K562 (cell line): ENCODE measurements around the gene PRPF38A. TPM values are rescaled to one million over a fixed set of nuclear protein-coding genes. Genes with fewer than 3 reads are reported as not detected.

Experiments used
- CBX8 ChIP-seq: fragments of 200-600 bp; sonication (generic); IDR thresholded peaks from 2 replicates; pipeline ENCODE4 v1.6.1; 2012; ENCODE audit warnings: borderline replicate concordance, mixed run types, low read depth, mild to moderate bottlenecking, moderate library complexity, mixed read lengths, low read length, control low read depth, inconsistent platforms; ENCODE audit not compliant: poor library complexity, severe bottlenecking; ENCODE audit errors: extremely low read depth
- CEBPG ChIP-seq, 3 experiments: fragments of 200-800 bp in 1 of 3; sonication (Bioruptor generic) in 1 of 3; sonication (generic) in 1 of 3; formaldehyde crosslinking in 1 of 3; IDR thresholded peaks in 2 of 3; conservative IDR thresholded peaks in 1 of 3; 2 replicates each; pipeline versions ENCODE4 v1.6.1 to v1.8.0; 2016 to 2022; ENCODE audit warnings: missing compliant biosample characterization in 2 of 3, missing genetic modification characterization in 2 of 3, mild to moderate bottlenecking in 1 of 3, missing genetic modification reagents in 1 of 3
- COPS2 ChIP-seq: fragments of 450-650 bp; conservative IDR thresholded peaks from 2 replicates; pipeline ENCODE4 v1.6.1; 2016; ENCODE audit warnings: mild to moderate bottlenecking, moderate library complexity
- ETV1 ChIP-seq: fragments of 450-650 bp; conservative IDR thresholded peaks from 2 replicates; pipeline ENCODE4 v1.6.1; 2016; ENCODE audit warnings: missing genetic modification characterization, control low read depth, low read depth, missing compliant biosample characterization
- ETV5 ChIP-seq: sonication (generic); formaldehyde crosslinking; IDR thresholded peaks from 2 replicates; pipeline ENCODE4 v1.4.0; 2020; ENCODE audit warnings: low read depth, mild to moderate bottlenecking, missing genetic modification reagents
- FOSL1 ChIP-seq: fragments of 200-800 bp; sonication (Bioruptor generic); conservative IDR thresholded peaks from 2 replicates; pipeline ENCODE4 v1.6.1; 2016; ENCODE audit warnings: missing genetic modification characterization, missing compliant biosample characterization
- GABPB1 ChIP-seq: sonication (generic); formaldehyde crosslinking; IDR thresholded peaks from 2 replicates; pipeline ENCODE4 v1.8.0; 2022; ENCODE audit warnings: mild to moderate bottlenecking, missing genetic modification reagents
- KLF10 ChIP-seq: fragments of 250-450 bp; sonication (Bioruptor Pico); IDR thresholded peaks from 2 replicates; pipeline ENCODE4 v1.6.1; 2021; ENCODE audit warnings: matching md5 sums
- KLF16 ChIP-seq: IDR thresholded peaks from 2 replicates; pipeline ENCODE4 v1.6.1; 2016; ENCODE audit warnings: antibody characterized with exemption
- NELFE ChIP-seq: IDR thresholded peaks from 2 replicates; pipeline ENCODE4 v1.6.1; 2011; ENCODE audit warnings: mild to moderate bottlenecking; ENCODE audit not compliant: insufficient read depth, insufficient read length
- PHF21A ChIP-seq: fragments of 450-650 bp; IDR thresholded peaks from 2 replicates; pipeline ENCODE4 v1.6.1; 2017; ENCODE audit warnings: low read depth, borderline replicate concordance
- POLR2G ChIP-seq: fragments of 200-400 bp; formaldehyde crosslinking; IDR thresholded peaks from 2 replicates; pipeline ENCODE4 v1.6.1; 2017; ENCODE audit warnings: low read depth, mild to moderate bottlenecking, antibody characterized with exemption, low read length, moderate library complexity
- RBM39 ChIP-seq: fragments of 200-400 bp; formaldehyde crosslinking; optimal IDR thresholded peaks from 2 replicates; pipeline ENCODE3; 2018; ENCODE audit warnings: low read depth, low read length
- RCOR1 ChIP-seq, 2 experiments: IDR thresholded peaks; 2 replicates each; pipeline ENCODE4 v1.6.1; 2012; ENCODE audit warnings: low read depth in 2 of 2, low read length in 2 of 2, borderline replicate concordance in 1 of 2, improper control_type of control experiment in 1 of 2
- ZNF347 ChIP-seq: fragments of 450-650 bp; formaldehyde crosslinking; IDR thresholded peaks from 2 replicates; pipeline ENCODE4 v1.4.0; 2020; ENCODE audit warnings: low read depth, mild to moderate bottlenecking, moderate library complexity
- ZNF561 ChIP-seq: fragments of 450-650 bp; formaldehyde crosslinking; conservative IDR thresholded peaks from 2 replicates; pipeline ENCODE4 v1.4.0; 2020; ENCODE audit warnings: mild to moderate bottlenecking, moderate library complexity
- ZNF583 ChIP-seq: fragments of 250-450 bp; sonication (Bioruptor Pico); IDR thresholded peaks from 2 replicates; pipeline ENCODE4 v1.4.0; 2020
- ZNF668 ChIP-seq: fragments of 250-450 bp; sonication (Bioruptor Pico); IDR thresholded peaks from 2 replicates; pipeline ENCODE4 v1.8.0; 2022; ENCODE audit warnings: mild to moderate bottlenecking, inconsistent platforms
- ZNF79 ChIP-seq: fragments of 250-450 bp; sonication (Bioruptor Pico); IDR thresholded peaks from 2 replicates; pipeline ENCODE4 v1.4.0; 2020; ENCODE audit warnings: low read depth, mild to moderate bottlenecking, moderate library complexity
- ZSCAN29 ChIP-seq: fragments of 450-650 bp; IDR thresholded peaks from 2 replicates; pipeline ENCODE4 v1.6.1; 2017
- polyA plus RNA-seq, 8 experiments: library from polyadenylated mRNA; depleted of rRNA in 4 of 8; stranded (reverse) in 5 of 8; unstranded in 3 of 8; fragments of >200 nt; fragmentation: Nextera tagmentation in 2 of 8; fragmentation: Illumina TruSeq in 1 of 8; extraction: Ambion mirVana in 2 of 8; extraction: Trizol in 1 of 8; gene quantifications; 2 replicates each; pipeline versions ENCODE4 v1.2.1 to v1.2.3, GENCODE V29; 2011 to 2014; ENCODE audit warnings: inconsistent platforms in 1 of 8, missing spikeins in 1 of 8
- total RNA-seq, 7 experiments: library from RNA; depleted of rRNA in 6 of 7; stranded (reverse); fragments of >200 nt in 6 of 7; fragmentation: Illumina TruSeq in 2 of 7; extraction: Trizol in 2 of 7; gene quantifications; 2 replicates each; pipeline versions ENCODE4 v1.2.1 to v1.2.3, GENCODE V29; 2011 to 2021; ENCODE audit warnings: low replicate concordance in 1 of 7
- TF ChIP-seq, protein P1 (sequence below): fragments of 450-650 bp; IDR thresholded peaks from 2 replicates; pipeline ENCODE4 v1.6.1; 2016; ENCODE audit warnings: low read depth, mild to moderate bottlenecking, moderate library complexity
- TF ChIP-seq, protein P2 (sequence below): fragments of 150-350 bp; IDR thresholded peaks from 2 replicates; pipeline ENCODE4 v1.6.1; 2014; ENCODE audit warnings: low read depth, mild to moderate bottlenecking, low read length, borderline replicate concordance
- TF ChIP-seq, protein P3 (sequence below): conservative IDR thresholded peaks from 2 replicates; pipeline ENCODE4 v1.6.1; 2011; ENCODE audit warnings: low read depth, mild to moderate bottlenecking, low read length; ENCODE audit not compliant: control insufficient read depth

PRPF38A gene
- total and polyA plus RNA-seq, 9 of the 15 experiments (the other 6 are each of a cell fraction or from before 2014, with no cell fraction given) = 53.6 to 198 (median 89.2) TPM

DNA sequence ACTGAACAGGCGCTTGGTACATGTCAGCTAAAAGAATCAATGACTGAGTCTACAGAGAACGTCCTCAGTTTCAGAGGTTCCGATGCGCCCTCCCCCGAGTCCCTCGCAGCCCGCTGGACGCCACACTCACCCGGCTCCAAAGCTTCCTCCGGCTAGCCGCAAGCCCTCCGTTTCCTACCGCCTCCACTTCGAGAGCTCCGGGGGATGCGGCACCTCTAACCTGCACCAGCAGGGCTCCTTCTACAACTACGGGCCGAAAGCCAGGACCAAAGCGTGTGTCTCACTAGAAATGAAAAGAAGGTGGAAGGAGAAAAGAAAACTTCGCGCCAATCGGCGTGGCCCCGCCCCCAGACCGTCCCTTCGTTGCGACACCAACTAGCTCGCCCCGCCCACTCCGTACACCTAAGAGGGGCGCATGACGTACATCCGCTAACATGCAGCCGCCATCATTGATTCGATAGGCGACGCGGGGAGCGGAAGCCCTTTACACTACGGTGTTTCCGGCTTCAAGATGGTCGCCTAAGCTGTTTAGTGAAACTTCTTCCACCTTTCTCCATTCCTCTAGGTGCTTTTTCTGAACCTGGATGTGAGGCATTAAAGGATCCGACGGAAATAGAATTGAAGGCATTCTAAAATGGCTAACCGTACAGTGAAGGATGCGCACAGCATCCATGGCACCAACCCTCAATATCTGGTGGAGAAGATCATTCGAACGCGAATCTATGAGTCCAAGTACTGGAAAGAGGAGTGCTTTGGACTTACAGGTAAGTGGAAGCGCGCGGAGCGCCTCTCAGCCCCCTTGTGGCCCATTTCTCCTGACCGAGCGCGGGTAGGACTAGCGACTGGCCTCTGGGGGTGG, at the start of gene PRPF38A, which contains the start of gene ORC1 (continued):
- TF ChIP-seq CEBPG (CRISPR knock-in tag; IDR thresholded peaks at IDR 0.05) (peak; percentile 98), CEBPG (tag; conservative IDR thresholded peaks at IDR 0.05 in 1 of 2, IDR thresholded peaks at IDR 0.05 in 1 of 2) (peak; percentile 95 to 97), RBM39 (no peak), ETV5 (CRISPR knock-in tag) (peak; percentile 89), RCOR1 (IDR thresholded peaks at IDR 0.05; ENCODE audit: borderline replicate concordance in 1 of 2, low read depth in 2 of 2, low read length in 2 of 2) (0 out of 4 replicates have a peak, but pooled peaks have one; percentile 0 to 6), FOSL1 (tag) (peak; percentile 29; the same call in 1 of the 2 replicates), ZNF347 (CRISPR knock-in tag) (no peak), PHF21A (no peak), NELFE (no peak), KLF16 (no peak), CBX8 (no peak), KLF10 (no peak), COPS2 (no peak), POLR2G (peak; percentile 88), ZNF668 (CRISPR knock-in tag) (no peak), ZNF583 (CRISPR knock-in tag) (no peak), GABPB1 (CRISPR knock-in tag) (peak; percentile 97), ZNF79 (no peak), ETV1 (tag) (peak; percentile 96), ZSCAN29 (no peak), ZNF561 (CRISPR knock-in tag) (0 out of 2 replicates have a peak, but pooled peaks have one; percentile 16)
- TF ChIP-seq, protein P1, sequence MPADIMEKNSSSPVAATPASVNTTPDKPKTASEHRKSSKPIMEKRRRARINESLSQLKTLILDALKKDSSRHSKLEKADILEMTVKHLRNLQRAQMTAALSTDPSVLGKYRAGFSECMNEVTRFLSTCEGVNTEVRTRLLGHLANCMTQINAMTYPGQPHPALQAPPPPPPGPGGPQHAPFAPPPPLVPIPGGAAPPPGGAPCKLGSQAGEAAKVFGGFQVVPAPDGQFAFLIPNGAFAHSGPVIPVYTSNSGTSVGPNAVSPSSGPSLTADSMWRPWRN = no peak
- TF ChIP-seq, protein P2, sequence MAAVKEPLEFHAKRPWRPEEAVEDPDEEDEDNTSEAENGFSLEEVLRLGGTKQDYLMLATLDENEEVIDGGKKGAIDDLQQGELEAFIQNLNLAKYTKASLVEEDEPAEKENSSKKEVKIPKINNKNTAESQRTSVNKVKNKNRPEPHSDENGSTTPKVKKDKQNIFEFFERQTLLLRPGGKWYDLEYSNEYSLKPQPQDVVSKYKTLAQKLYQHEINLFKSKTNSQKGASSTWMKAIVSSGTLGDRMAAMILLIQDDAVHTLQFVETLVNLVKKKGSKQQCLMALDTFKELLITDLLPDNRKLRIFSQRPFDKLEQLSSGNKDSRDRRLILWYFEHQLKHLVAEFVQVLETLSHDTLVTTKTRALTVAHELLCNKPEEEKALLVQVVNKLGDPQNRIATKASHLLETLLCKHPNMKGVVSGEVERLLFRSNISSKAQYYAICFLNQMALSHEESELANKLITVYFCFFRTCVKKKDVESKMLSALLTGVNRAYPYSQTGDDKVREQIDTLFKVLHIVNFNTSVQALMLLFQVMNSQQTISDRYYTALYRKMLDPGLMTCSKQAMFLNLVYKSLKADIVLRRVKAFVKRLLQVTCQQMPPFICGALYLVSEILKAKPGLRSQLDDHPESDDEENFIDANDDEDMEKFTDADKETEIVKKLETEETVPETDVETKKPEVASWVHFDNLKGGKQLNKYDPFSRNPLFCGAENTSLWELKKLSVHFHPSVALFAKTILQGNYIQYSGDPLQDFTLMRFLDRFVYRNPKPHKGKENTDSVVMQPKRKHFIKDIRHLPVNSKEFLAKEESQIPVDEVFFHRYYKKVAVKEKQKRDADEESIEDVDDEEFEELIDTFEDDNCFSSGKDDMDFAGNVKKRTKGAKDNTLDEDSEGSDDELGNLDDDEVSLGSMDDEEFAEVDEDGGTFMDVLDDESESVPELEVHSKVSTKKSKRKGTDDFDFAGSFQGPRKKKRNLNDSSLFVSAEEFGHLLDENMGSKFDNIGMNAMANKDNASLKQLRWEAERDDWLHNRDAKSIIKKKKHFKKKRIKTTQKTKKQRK = no peak
- TF ChIP-seq, protein P3, sequence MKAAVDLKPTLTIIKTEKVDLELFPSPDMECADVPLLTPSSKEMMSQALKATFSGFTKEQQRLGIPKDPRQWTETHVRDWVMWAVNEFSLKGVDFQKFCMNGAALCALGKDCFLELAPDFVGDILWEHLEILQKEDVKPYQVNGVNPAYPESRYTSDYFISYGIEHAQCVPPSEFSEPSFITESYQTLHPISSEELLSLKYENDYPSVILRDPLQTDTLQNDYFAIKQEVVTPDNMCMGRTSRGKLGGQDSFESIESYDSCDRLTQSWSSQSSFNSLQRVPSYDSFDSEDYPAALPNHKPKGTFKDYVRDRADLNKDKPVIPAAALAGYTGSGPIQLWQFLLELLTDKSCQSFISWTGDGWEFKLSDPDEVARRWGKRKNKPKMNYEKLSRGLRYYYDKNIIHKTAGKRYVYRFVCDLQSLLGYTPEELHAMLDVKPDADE = peak; percentile 63; the same call in 1 of the 2 replicates
